Amniotic epithelial cell (primary cell): Measurements from ENCODE around the gene SLC23A2.
"Not testable (repeated sequence)": the region's sequence is repeated elsewhere in the genome, so short reads cannot be mapped to it uniquely, and the experiment has no call there.

Experiments used
- DNase-seq: peaks from one replicate; pipeline ENCODE4 v3.0.0-alpha.2; 2010; ENCODE audit warnings: low read depth

Gene SLC23A2

GRCh38 chr20:5005326-5005725, 4.0 kb upstream of the SLC23A2 start:
- DNase-seq = no peak

GRCh38 chr20:5004825-5005224, 3.5 kb upstream of the SLC23A2 start:
- not testable (repeated sequence) for DNase-seq

DNA sequence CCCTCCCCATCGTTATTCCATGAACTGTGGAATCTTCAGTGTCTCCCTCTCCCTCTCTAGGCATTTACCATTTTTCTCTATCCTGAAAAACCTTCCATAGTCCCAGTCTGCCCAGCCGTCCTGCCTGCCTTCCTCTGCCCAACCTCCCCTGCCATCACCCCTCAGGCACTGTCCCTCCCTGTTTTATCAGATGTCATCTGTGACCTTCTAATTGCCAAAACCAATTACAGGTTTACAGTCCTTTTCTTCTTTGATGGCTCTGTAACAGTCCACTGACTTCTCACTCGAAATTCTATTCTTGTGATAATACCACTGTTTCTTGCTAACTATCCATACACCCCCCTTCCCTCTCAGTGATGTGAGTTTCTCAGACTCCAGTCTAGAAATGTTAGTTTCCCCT, 2.3 kb upstream of the SLC23A2 start:
- no peak for DNase-seq

DNA sequence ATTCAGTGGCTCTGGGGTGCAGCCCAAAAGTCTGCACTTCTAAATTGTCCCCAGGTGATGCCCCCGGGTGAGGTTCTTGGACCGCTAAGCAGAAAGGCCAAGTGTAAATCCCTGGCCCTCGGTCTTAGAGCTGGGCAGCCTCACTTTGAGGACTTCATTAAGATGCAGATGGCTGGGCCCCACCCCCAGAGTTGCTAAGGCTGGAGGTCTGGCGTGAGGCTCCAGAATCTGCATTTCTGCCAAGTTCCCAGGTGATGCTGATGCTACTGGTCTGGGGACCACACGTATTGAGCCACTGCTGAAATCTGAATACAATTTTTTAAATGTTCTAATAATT, 735 bp upstream of the SLC23A2 start:
- DNase-seq = no peak

GRCh38 chr20:5000263-5001173, 792 bp downstream of the SLC23A2 start:
- no peak for DNase-seq

DNA sequence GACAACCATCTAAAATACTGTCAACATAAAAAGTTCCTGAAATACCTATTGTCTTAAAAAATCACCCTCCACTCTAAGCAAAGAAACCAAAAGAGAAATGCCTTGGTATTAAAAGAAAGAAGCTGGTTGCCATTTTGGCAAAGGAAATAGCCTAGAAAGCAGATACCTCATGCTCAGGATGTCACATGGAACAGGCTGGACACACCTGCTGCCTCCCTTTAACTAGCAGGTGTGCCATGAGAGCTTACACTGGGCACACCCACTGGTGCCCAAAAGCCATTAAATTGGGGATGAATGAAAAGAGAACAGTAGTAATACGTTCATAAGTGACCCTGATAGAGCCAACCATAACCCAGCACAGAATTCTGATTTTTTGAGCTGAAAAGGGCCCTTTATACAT, 1.5 kb downstream of the SLC23A2 start:
- DNase-seq = no peak

- no peak for DNase-seq
Observed at GRCh38 chr20:4998160-4998651, 3.1 kb downstream of the SLC23A2 start.

DNA sequence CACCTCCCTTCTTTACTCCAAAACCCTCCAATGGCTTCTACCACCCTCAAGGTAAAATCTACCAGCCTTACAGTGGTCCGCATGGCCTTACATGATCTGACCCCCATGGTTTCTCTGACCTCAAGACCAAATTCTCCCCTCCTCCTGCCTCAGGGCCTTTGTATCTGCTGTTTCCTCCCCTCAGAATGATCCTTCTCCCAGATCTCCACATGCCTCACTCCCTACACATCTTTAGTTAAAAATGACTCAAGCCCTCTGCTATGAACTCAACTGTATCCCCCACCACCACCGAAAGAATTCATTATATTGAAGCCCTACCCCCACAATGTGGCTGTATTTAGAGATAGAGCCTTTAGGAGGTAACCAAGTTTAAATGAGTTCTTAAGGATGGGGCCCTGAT, 4.1 kb downstream of the SLC23A2 start:
- peak; percentile 18 for DNase-seq

DNA sequence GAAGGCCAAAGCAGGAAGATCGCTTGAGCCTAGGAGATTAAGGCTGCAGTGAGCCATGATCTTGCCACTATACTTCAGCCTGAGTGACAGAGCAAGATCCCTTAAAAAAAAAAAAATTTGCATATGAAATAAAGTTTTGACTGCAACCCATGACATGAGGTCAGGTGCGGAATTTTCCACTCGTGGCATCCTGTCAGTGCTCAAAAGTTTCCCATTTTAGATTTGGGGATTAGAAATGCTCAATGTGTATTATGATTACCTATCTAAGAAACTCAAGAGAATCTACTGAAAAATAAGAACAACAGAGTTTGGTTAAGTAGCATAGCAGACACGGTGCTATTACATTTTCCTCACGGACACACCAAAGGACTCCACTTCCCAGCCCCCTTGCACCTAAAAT, 11.7 kb downstream of the SLC23A2 start:
- DNase-seq = no peak

- no peak for DNase-seq
Observed at GRCh38 chr20:4987130-4987529, 14.2 kb downstream of the SLC23A2 start.

DNA sequence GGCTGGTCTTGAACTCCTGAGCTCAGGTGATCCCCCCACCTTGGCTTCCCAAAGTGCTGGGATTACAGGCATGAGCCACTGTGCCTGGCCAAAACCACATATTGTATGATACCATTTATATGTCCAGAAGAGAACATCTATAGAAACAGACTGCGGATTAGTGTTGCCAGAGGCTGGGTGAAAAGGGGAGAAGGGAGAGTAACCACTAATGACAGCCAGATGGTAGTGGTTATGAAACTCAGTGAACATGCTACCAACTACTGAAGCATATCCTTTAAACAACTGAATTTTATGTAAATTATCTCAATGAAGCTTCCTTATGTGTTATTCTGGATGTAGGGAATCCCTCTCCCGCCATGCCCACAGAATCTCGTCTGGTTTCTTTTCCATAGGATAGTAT, 15.7 kb downstream of the SLC23A2 start:
- peak; percentile 37 for DNase-seq

GRCh38 chr20:4982281-4982680, 19.0 kb downstream of the SLC23A2 start:
- DNase-seq = no peak

DNA sequence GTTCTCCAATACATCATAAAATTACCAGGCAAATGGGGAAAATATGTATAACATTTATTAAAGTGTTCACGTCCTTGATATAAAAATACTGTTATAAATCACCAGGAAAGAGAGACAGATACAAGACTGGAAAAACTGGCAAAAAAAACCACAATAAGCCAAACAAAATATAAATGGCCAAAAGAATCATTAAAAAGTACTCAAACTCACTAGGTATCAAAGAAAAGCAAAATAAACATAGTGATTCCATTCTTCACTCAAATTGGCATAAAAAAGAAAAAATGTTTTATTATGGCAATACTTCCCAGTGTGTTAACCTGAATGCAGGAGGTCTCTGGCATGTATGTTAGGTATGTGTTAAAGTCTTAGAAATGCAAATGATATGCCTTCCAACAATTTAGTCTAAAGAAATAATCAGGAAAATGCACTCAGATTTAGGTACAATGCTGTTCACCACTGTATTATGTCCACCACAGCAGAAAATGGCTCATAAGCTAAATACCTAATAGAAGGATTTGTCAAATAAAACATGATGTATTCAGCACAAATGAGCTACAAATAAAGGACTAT, 21.4 kb downstream of the SLC23A2 start:
- DNase-seq = no peak

- DNase-seq = no peak
Observed at GRCh38 chr20:4978050-4978918, 23.0 kb downstream of the SLC23A2 start.

DNA sequence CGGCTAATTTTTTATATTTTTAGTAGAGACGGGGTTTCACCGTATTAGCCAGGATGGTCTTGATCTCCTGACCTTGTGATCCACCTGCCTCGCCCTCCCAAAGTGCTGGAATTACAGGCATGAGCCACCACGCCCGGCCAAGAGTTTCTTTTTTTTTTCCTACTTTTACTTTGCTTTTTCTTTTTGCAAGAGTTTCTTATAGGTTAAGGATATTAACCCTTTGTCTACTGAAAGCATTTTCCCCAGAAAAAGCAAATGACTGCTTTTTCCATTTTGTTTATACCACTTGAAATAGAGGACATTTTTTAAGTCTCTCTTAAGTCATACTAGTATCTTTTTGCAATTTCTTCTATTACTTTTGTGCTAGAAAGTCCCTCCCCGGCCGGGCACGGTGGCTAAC, 25.3 kb downstream of the SLC23A2 start:
- DNase-seq = not testable (repeated sequence)

DNA sequence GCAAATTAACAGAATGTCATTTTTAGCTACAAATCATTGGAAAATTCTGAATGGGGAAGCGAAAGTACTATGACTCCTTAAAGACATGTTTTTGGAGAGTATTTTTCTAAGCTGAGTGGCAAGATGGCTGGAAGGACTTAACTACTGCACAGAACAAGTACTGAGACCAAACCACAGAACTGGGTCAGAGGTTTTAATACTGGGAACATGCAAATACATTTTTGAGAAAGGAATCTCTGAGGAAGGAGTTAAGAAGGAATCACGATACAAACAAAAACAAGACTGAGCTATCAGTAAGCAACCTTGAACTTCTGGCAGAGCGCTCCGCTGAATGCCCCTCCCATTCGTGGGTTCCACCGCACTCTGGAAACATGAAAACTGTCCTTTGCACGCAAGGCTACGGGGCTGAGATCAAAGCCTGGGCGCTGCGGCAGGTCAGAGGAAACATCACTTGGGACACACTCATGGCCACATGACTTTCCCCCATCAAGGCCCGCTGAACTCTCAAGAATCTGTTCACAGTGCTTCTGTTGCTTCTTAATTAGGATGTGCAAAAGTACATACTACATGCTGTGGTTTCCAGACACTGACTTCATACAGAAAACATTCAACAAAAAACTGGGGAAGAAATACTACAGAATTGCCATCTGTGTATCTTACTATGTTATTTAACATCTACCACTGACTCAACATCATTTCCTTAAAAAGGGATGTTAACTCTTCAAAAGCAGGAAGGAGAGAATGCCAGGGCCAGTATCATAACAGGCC, 27.8 kb downstream of the SLC23A2 start:
- DNase-seq = peak; percentile 52

- DNase-seq = no peak
Observed at GRCh38 chr20:4972506-4973251, 28.6 kb downstream of the SLC23A2 start.

DNA sequence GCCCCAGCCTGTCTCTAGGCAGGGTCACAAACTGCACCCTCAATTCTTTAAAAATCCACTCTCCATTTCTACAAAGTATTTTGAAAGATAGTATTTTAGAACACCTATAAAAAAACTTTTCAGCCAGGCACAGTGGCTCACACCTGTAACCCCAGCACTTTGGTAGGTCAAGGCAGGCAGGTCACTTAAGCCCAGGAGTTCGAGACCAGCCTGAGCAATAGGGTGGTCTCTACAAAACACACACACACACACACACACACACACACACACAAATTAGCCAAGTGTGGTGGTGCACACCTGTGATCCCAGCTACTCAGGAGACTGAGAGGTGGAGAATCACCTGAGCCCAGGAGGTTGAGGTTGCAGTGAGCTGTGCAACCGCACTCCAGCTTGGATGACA, 30.2 kb downstream of the SLC23A2 start:
- no peak for DNase-seq

- no peak for DNase-seq
Observed at GRCh38 chr20:4967752-4968477, 33.4 kb downstream of the SLC23A2 start.
